ENCODE data around the gene ST6GAL1.

ST6GAL1 gene

GRCh38 chr3:187025254-187025655 is 94.9 kb downstream of the ST6GAL1 start:
- Histone ChIP-seq H3K27me3 (ENCODE audit: insufficient read depth, low read length) (no peaks in the 10 kb centered on the region), H3K9me3 (ENCODE audit: insufficient read depth, low read depth, low read length) (no peaks in the 10 kb centered on the region), H3K4me1 (ENCODE audit: control insufficient read depth in 1 of 2, insufficient read depth in 2 of 2, low read length in 2 of 2) (peaks cover 3% of the 10 kb centered on the region in 2 experiments), H4K91ac (ENCODE audit: low read depth, low read length) (no peak overlapping the region), H3K36me3 (ENCODE audit: control insufficient read depth in 1 of 2, insufficient read depth in 2 of 2, low read length in 2 of 2) (no peaks in the 10 kb centered on the region), H3K79me2 (ENCODE audit: control insufficient read depth, insufficient read depth, low read length, poor library complexity) (no peaks in the 10 kb centered on the region), H3K79me1 (ENCODE audit: low read length) (no peaks in the 10 kb centered on the region), H2BK5ac (ENCODE audit: low read depth, low read length, poor library complexity) (no peak overlapping the region), H3K18ac (ENCODE audit: low read length) (no peak overlapping the region), H2AFZ (ENCODE audit: insufficient read depth, low read length, poor library complexity) (no peak overlapping the region), H2BK12ac (ENCODE audit: low read length) (no peak overlapping the region), H3K4me3 (ENCODE audit: low read depth, low read length) (no peak overlapping the region), H3K23ac (ENCODE audit: low read length) (no peak overlapping the region), H4K12ac (ENCODE audit: low read depth, low read length) (no peak overlapping the region), H3K14ac (ENCODE audit: low read length) (no peak overlapping the region), H4K8ac (ENCODE audit: low read depth, low read length) (no peak overlapping the region), H2AK5ac (ENCODE audit: low read length) (no peak overlapping the region), H3K4me2 (ENCODE audit: low read length) (no peak overlapping the region), H3K27ac (ENCODE audit: low read depth, low read length) (no peak overlapping the region), H3K9ac (ENCODE audit: low read length) (no peak overlapping the region), H3K4ac (ENCODE audit: low read depth, low read length) (no peak overlapping the region), H2BK120ac (ENCODE audit: insufficient read depth, low read length, poor library complexity) (no peak overlapping the region)
- DNase-seq = no peak
- no CpG with 5 or more reads among the region's 6 CpGs for whole genome bisulfite sequencing (ENCODE audit: extremely low coverage, insufficient coverage, insufficient read length)

GRCh38 chr3:187025656-187026316 is 95.5 kb downstream of the ST6GAL1 start:
- no peak overlapping the region for H2BK12ac ChIP-seq (ENCODE audit: low read length)
- H3K9ac ChIP-seq (ENCODE audit: low read length) = no peak overlapping the region
- no peak overlapping the region for H4K91ac ChIP-seq (ENCODE audit: low read depth, low read length)
- H3K4ac ChIP-seq (ENCODE audit: low read depth, low read length) = no peak overlapping the region
- H3K4me2 ChIP-seq (ENCODE audit: low read length) = no peak overlapping the region
- H3K23ac ChIP-seq (ENCODE audit: low read length) = no peak overlapping the region
- no CpG with 5 or more reads among the region's 9 CpGs for WGBS (ENCODE audit: extremely low coverage, insufficient coverage, insufficient read length)
- no peaks in the 10 kb centered on the region for H3K79me1 ChIP-seq (ENCODE audit: low read length)
- no peaks in the 10 kb centered on the region for H3K79me2 ChIP-seq (ENCODE audit: control insufficient read depth, insufficient read depth, low read length, poor library complexity)
- no peak overlapping the region for H4K8ac ChIP-seq (ENCODE audit: low read depth, low read length)
- no peak overlapping the region for H3K4me3 ChIP-seq (ENCODE audit: low read depth, low read length)
- no peak overlapping the region for H2AFZ ChIP-seq (ENCODE audit: insufficient read depth, low read length, poor library complexity)
- H3K14ac ChIP-seq (ENCODE audit: low read length) = no peak overlapping the region
- H3K27ac ChIP-seq (ENCODE audit: low read depth, low read length) = no peak overlapping the region
- H2BK5ac ChIP-seq (ENCODE audit: low read depth, low read length, poor library complexity) = no peak overlapping the region
- H2BK120ac ChIP-seq (ENCODE audit: insufficient read depth, low read length, poor library complexity) = no peak overlapping the region
- H3K36me3 ChIP-seq (ENCODE audit: control insufficient read depth in 1 of 2, insufficient read depth in 2 of 2, low read length in 2 of 2) = no peaks in the 10 kb centered on the region
- H3K4me1 ChIP-seq (ENCODE audit: control insufficient read depth in 1 of 2, insufficient read depth in 2 of 2, low read length in 2 of 2) = peaks cover 0 to 3% of the 10 kb centered on the region in 2 experiments
- no peak overlapping the region for H3K18ac ChIP-seq (ENCODE audit: low read length)
- no peaks in the 10 kb centered on the region for H3K27me3 ChIP-seq (ENCODE audit: insufficient read depth, low read length)
- H4K12ac ChIP-seq (ENCODE audit: low read depth, low read length) = no peak overlapping the region
- DNase-seq = no peak
- no peak overlapping the region for H2AK5ac ChIP-seq (ENCODE audit: low read length)
- no peaks in the 10 kb centered on the region for H3K9me3 ChIP-seq (ENCODE audit: insufficient read depth, low read depth, low read length)

GRCh38 chr3:187026317-187026670 is 96.0 kb downstream of the ST6GAL1 start:
- Histone ChIP-seq H4K8ac (ENCODE audit: low read depth, low read length) (no peak overlapping the region), H3K14ac (ENCODE audit: low read length) (no peak overlapping the region), H4K91ac (ENCODE audit: low read depth, low read length) (no peak overlapping the region), H3K4me3 (ENCODE audit: low read depth, low read length) (no peak overlapping the region), H3K9ac (ENCODE audit: low read length) (no peak overlapping the region), H3K79me2 (ENCODE audit: control insufficient read depth, insufficient read depth, low read length, poor library complexity) (no peaks in the 10 kb centered on the region), H4K12ac (ENCODE audit: low read depth, low read length) (no peak overlapping the region), H3K4me1 (ENCODE audit: control insufficient read depth in 1 of 2, insufficient read depth in 2 of 2, low read length in 2 of 2) (peaks cover 0 to 3% of the 10 kb centered on the region in 2 experiments), H2AK5ac (ENCODE audit: low read length) (no peak overlapping the region), H3K27ac (ENCODE audit: low read depth, low read length) (no peak overlapping the region), H2BK12ac (ENCODE audit: low read length) (no peak overlapping the region), H3K79me1 (ENCODE audit: low read length) (no peaks in the 10 kb centered on the region), H3K23ac (ENCODE audit: low read length) (no peak overlapping the region), H2BK5ac (ENCODE audit: low read depth, low read length, poor library complexity) (no peak overlapping the region), H3K36me3 (ENCODE audit: control insufficient read depth in 1 of 2, insufficient read depth in 2 of 2, low read length in 2 of 2) (no peaks in the 10 kb centered on the region), H2AFZ (ENCODE audit: insufficient read depth, low read length, poor library complexity) (no peak overlapping the region), H3K9me3 (ENCODE audit: insufficient read depth, low read depth, low read length) (no peaks in the 10 kb centered on the region), H3K18ac (ENCODE audit: low read length) (no peak overlapping the region), H3K4ac (ENCODE audit: low read depth, low read length) (no peak overlapping the region), H3K27me3 (ENCODE audit: insufficient read depth, low read length) (no peaks in the 10 kb centered on the region), H2BK120ac (ENCODE audit: insufficient read depth, low read length, poor library complexity) (no peak overlapping the region), H3K4me2 (ENCODE audit: low read length) (no peak overlapping the region)
- no CpG with 5 or more reads among the region's 2 CpGs for WGBS (ENCODE audit: extremely low coverage, insufficient coverage, insufficient read length)
- DNase-seq = no peak

- Histone ChIP-seq H3K4ac (ENCODE audit: low read depth, low read length) (no peak overlapping the region), H3K4me3 (ENCODE audit: low read depth, low read length) (no peak overlapping the region)
Measured at GRCh38 chr3:187027531-187028278, 97.4 kb downstream of the ST6GAL1 start.

More at GRCh38 chr3:187027531-187028278, 97.4 kb downstream of the ST6GAL1 start:
- no peak overlapping the region for H4K91ac ChIP-seq (ENCODE audit: low read depth, low read length)
- H2BK5ac ChIP-seq (ENCODE audit: low read depth, low read length, poor library complexity) = no peak overlapping the region
- H3K18ac ChIP-seq (ENCODE audit: low read length) = no peak overlapping the region
- no peaks in the 10 kb centered on the region for H3K4me1 ChIP-seq (ENCODE audit: control insufficient read depth in 1 of 2, insufficient read depth in 2 of 2, low read length in 2 of 2)
- DNase-seq = no peak
- H4K8ac ChIP-seq (ENCODE audit: low read depth, low read length) = no peak overlapping the region
- H3K27me3 ChIP-seq (ENCODE audit: insufficient read depth, low read length) = no peaks in the 10 kb centered on the region
- no peak overlapping the region for H2BK12ac ChIP-seq (ENCODE audit: low read length)
- no peak overlapping the region for H3K4me2 ChIP-seq (ENCODE audit: low read length)
- no CpG with 5 or more reads among the region's 8 CpGs for WGBS (ENCODE audit: extremely low coverage, insufficient coverage, insufficient read length)
- H4K12ac ChIP-seq (ENCODE audit: low read depth, low read length) = no peak overlapping the region
- no peak overlapping the region for H2AFZ ChIP-seq (ENCODE audit: insufficient read depth, low read length, poor library complexity)
- no peak overlapping the region for H3K27ac ChIP-seq (ENCODE audit: low read depth, low read length)
- no peak overlapping the region for H3K14ac ChIP-seq (ENCODE audit: low read length)
- H3K36me3 ChIP-seq (ENCODE audit: control insufficient read depth in 1 of 2, insufficient read depth in 2 of 2, low read length in 2 of 2) = no peaks in the 10 kb centered on the region
- no peak overlapping the region for H2BK120ac ChIP-seq (ENCODE audit: insufficient read depth, low read length, poor library complexity)
- H3K9ac ChIP-seq (ENCODE audit: low read length) = no peak overlapping the region
- H2AK5ac ChIP-seq (ENCODE audit: low read length) = no peak overlapping the region
- H3K23ac ChIP-seq (ENCODE audit: low read length) = no peak overlapping the region
- no peaks in the 10 kb centered on the region for H3K79me1 ChIP-seq (ENCODE audit: low read length)
- no peaks in the 10 kb centered on the region for H3K9me3 ChIP-seq (ENCODE audit: insufficient read depth, low read depth, low read length)
- no peaks in the 10 kb centered on the region for H3K79me2 ChIP-seq (ENCODE audit: control insufficient read depth, insufficient read depth, low read length, poor library complexity)
